K562 (cell line): ENCODE results near the gene PTTG1IP. TPM values are rescaled to one million over a fixed set of nuclear protein-coding genes. Genes with fewer than 3 reads are reported as not detected.

ENCODE experiments used
- ATAC-seq: fragments of 200-7000 bp; cut with Tn5 transposase; 3 replicates; pipeline ENCODE4 v1.9.1; 2020; ENCODE audit warnings: moderate library complexity
- BruUV-seq: library from RNA; stranded (reverse); fragments of 400-500 nt; replicated peaks from 2 replicates; lab custom pipeline; 2021; lab: Mats Ljungman, UMichigan
- CTCF ChIA-PET: fragments of 300-600 bp; formaldehyde crosslinking; extraction: SDS; loops from one replicate; lab custom pipeline; 2021; ENCODE audit warnings: low intra/inter-chr PET ratio; lab: Yijun Ruan, JAX
- POLR2A ChIA-PET: fragments of 300-600, 350-650 bp; sonication (Branson Sonifier 250); formaldehyde crosslinking; extraction: SDS; loops from one replicate; lab custom pipeline; 2021; ENCODE audit warnings: antibody characterized with exemption, inconsistent platforms; lab: Yijun Ruan, JAX
- DNase-seq, 4 experiments: peaks; one replicate each; pipeline versions ENCODE4 v3.0.0 to v3.0.0-alpha.2; 2011 to 2018; ENCODE audit warnings: low spot score in 3 of 4, mixed read lengths in 3 of 4; ENCODE audit errors: extremely low read depth in 1 of 4
- FAIRE-seq: peaks from 2 replicates; lab custom pipeline; 2011; peaks lifted over from hg19 to GRCh38; lab: Jason Lieb, UNC
- H2AFZ ChIP-seq: 2 replicates; pipeline ENCODE4 v1.6.0; 2011; ENCODE audit warnings: low read depth, low read length, control low read depth, inconsistent platforms
- H3K27ac ChIP-seq: fragments of 200-600 bp; 3 replicates; pipeline ENCODE4 v1.8.0; 2011; ENCODE audit warnings: low read depth, mild to moderate bottlenecking, control low read depth, inconsistent platforms, low read length, moderate library complexity, mixed read lengths; ENCODE audit errors: extremely low read depth
- H3K27me3 ChIP-seq, 2 experiments: fragments of 300-600 bp in 1 of 2; 2 replicates in 1 of 2; 3 replicates in 1 of 2; pipeline versions ENCODE4 v1.6.0 to v1.8.0; 2011; ENCODE audit warnings: inconsistent platforms in 2 of 2, low read length in 2 of 2, mild to moderate bottlenecking in 1 of 2, mixed read lengths in 1 of 2, moderate library complexity in 1 of 2; ENCODE audit not compliant: control insufficient read depth in 2 of 2, insufficient read depth in 2 of 2
- H3K36me3 ChIP-seq: fragments of 300-600 bp; 3 replicates; pipeline ENCODE4 v1.8.0; 2011; ENCODE audit warnings: mild to moderate bottlenecking, low read length, inconsistent platforms; ENCODE audit not compliant: control insufficient read depth, insufficient read depth
- H3K4me1 ChIP-seq, 2 experiments: fragments of 200-600 bp in 1 of 2; replicated peaks in 1 of 2; 2 replicates in 1 of 2; 3 replicates in 1 of 2; pipeline versions ENCODE4 v1.5.1 to v1.8.0; 2011; ENCODE audit warnings: inconsistent platforms in 2 of 2, low read length in 2 of 2, mild to moderate bottlenecking in 1 of 2, mixed read lengths in 1 of 2, moderate library complexity in 1 of 2; ENCODE audit not compliant: control insufficient read depth in 2 of 2, insufficient read depth in 2 of 2
- H3K4me2 ChIP-seq: 2 replicates; pipeline ENCODE4 v1.6.1; 2011; ENCODE audit warnings: low read length, control low read depth, inconsistent platforms, mixed read lengths; ENCODE audit not compliant: insufficient read depth
- H3K4me3 ChIP-seq: fragments of 200-600 bp; sonication (generic), shearing (Covaris generic); 2 replicates; pipeline ENCODE4 v1.5.1; 2016; ENCODE audit warnings: control low read depth, inconsistent platforms
- H3K79me2 ChIP-seq: fragments of 200-600 bp; 3 replicates; pipeline ENCODE4 v1.8.0; 2011; ENCODE audit warnings: low read length, inconsistent platforms; ENCODE audit not compliant: control insufficient read depth, insufficient read depth
- H3K9ac ChIP-seq, 2 experiments: 2 replicates each; pipeline versions ENCODE4 v1.6.0 to v1.6.1; 2011; ENCODE audit warnings: low read depth in 2 of 2, low read length in 2 of 2, control low read depth in 1 of 2, inconsistent platforms in 1 of 2, mild to moderate bottlenecking in 1 of 2, mixed read lengths in 1 of 2; ENCODE audit not compliant: insufficient read depth in 1 of 2
- H3K9me1 ChIP-seq: one replicate; pipeline ENCODE4 v1.6.0; 2011; ENCODE audit warnings: inconsistent platforms, mild to moderate bottlenecking, low read length, moderate library complexity; ENCODE audit not compliant: control insufficient read depth, insufficient read depth
- H3K9me3 ChIP-seq: replicated peaks from 2 replicates; pipeline ENCODE4 v1.5.1; 2011; ENCODE audit warnings: low read depth, low read length, inconsistent platforms; ENCODE audit not compliant: control insufficient read depth, insufficient read depth
- H4K20me1 ChIP-seq: replicated peaks from 2 replicates; pipeline ENCODE4 v1.6.1; 2011; ENCODE audit warnings: low read length, inconsistent platforms, mixed read lengths; ENCODE audit not compliant: control insufficient read depth, insufficient read depth
- ARNT ChIP-seq, 2 experiments: fragments of 450-650 bp; IDR thresholded peaks; 2 replicates each; pipeline ENCODE4 v1.6.1; 2016; ENCODE audit warnings: mild to moderate bottlenecking in 1 of 2
- ATF1 ChIP-seq, 2 experiments: fragments of 450-650 bp in 1 of 2; IDR thresholded peaks; 2 replicates each; pipeline ENCODE4 v1.6.1; 2016; ENCODE audit warnings: missing compliant biosample characterization in 1 of 2, missing genetic modification characterization in 1 of 2
- BHLHE40 ChIP-seq: IDR thresholded peaks from 2 replicates; pipeline ENCODE4 v1.6.1; 2011; ENCODE audit warnings: low read length, improper control_type of control experiment
- CXXC5 ChIP-seq: fragments of 250-450 bp; sonication (Bioruptor Pico); IDR thresholded peaks from 2 replicates; pipeline ENCODE4 v1.8.0; 2022; ENCODE audit warnings: inconsistent platforms, mild to moderate bottlenecking, moderate library complexity
- E2F3 ChIP-seq: fragments of 250-450 bp; sonication (Bioruptor Pico); IDR thresholded peaks from 2 replicates; pipeline ENCODE4 v1.4.0; 2020; ENCODE audit warnings: mild to moderate bottlenecking
- EP400 ChIP-seq: fragments of 450-650 bp; IDR thresholded peaks from 2 replicates; pipeline ENCODE4 v1.6.1; 2017; ENCODE audit warnings: antibody characterized with exemption, mild to moderate bottlenecking, moderate library complexity
- IRF2 ChIP-seq: sonication (generic); formaldehyde crosslinking; IDR thresholded peaks from 2 replicates; pipeline ENCODE4 v1.8.1; 2022; ENCODE audit warnings: mild to moderate bottlenecking, missing genetic modification reagents
- KLF16 ChIP-seq: IDR thresholded peaks from 2 replicates; pipeline ENCODE4 v1.6.1; 2016; ENCODE audit warnings: antibody characterized with exemption
- TEAD1 ChIP-seq, 2 experiments: fragments of 450-650 bp in 1 of 2; sonication (generic) in 1 of 2; formaldehyde crosslinking; IDR thresholded peaks; 2 replicates each; pipeline versions ENCODE4 v1.4.0 to v1.8.0; 2020 to 2022; ENCODE audit warnings: mild to moderate bottlenecking in 2 of 2, missing genetic modification reagents in 1 of 2
- ZC3H4 ChIP-seq: sonication (generic); formaldehyde crosslinking; IDR thresholded peaks from 2 replicates; pipeline ENCODE4 v1.9.0; 2021; ENCODE audit warnings: missing genetic modification reagents, borderline replicate concordance
- ZNF766 ChIP-seq: fragments of 200-800 bp; sonication (Bioruptor generic); conservative IDR thresholded peaks from 2 replicates; pipeline ENCODE4 v1.6.1; 2016; ENCODE audit warnings: missing genetic modification characterization, missing compliant biosample characterization
- WGBS: fragments of 100-300 bp; shearing (Covaris generic); methylation state at CpG from one replicate; pipeline ENCODE4 v1.1.6; 2016; ENCODE audit warnings: low coverage, mixed read lengths; ENCODE audit not compliant: insufficient coverage; ENCODE audit errors: missing lambda C conversion rate; 5-methylcytosine and 5-hydroxymethylcytosine counted together
- in situ Hi-C: fragments of 300-500 bp; cut with MboI; formaldehyde crosslinking; loops from 4 replicates; pipeline ENCODE4 v1.15.0; 2018; ENCODE audit warnings: inconsistent platforms, mixed read lengths
- intact Hi-C: fragments of 100-400 bp; cut with micrococcal nuclease; formaldehyde crosslinking; loops from 2 replicates; pipeline ENCODE4 v1.14.2; 2022
- polyA plus RNA-seq, 8 experiments: library from polyadenylated mRNA; depleted of rRNA in 4 of 8; stranded (reverse) in 5 of 8; unstranded in 3 of 8; fragments of >200 nt; fragmentation: Nextera tagmentation in 2 of 8; fragmentation: Illumina TruSeq in 1 of 8; extraction: Ambion mirVana in 2 of 8; extraction: Trizol in 1 of 8; gene quantifications; 2 replicates each; pipeline versions ENCODE4 v1.2.1 to v1.2.3, GENCODE V29; 2011 to 2014; ENCODE audit warnings: inconsistent platforms in 1 of 8, missing spikeins in 1 of 8
- total RNA-seq, 7 experiments: library from RNA; depleted of rRNA in 6 of 7; stranded (reverse); fragments of >200 nt in 6 of 7; fragmentation: Illumina TruSeq in 2 of 7; extraction: Trizol in 2 of 7; gene quantifications; 2 replicates each; pipeline versions ENCODE4 v1.2.1 to v1.2.3, GENCODE V29; 2011 to 2021; ENCODE audit warnings: low replicate concordance in 1 of 7
- TF ChIP-seq, protein P1 (sequence below): fragments of 250-450 bp; sonication (Bioruptor Pico); IDR thresholded peaks from 2 replicates; pipeline ENCODE4 v1.4.0; 2020; ENCODE audit warnings: borderline replicate concordance
- TF ChIP-seq, protein P2 (sequence below): fragments of 250-450 bp; sonication (Bioruptor Pico); IDR thresholded peaks from 2 replicates; pipeline ENCODE4 v1.5.0; 2021
- TF ChIP-seq, protein P3 (sequence below): fragments of 450-650 bp; IDR thresholded peaks from 2 replicates; pipeline ENCODE4 v1.6.1; 2016

PTTG1IP gene
- total and polyA plus RNA-seq, 9 of the 15 experiments (the other 6 are each of a cell fraction or from before 2014, with no cell fraction given): 5.0 to 99.3 (median 82.4) TPM

DNA sequence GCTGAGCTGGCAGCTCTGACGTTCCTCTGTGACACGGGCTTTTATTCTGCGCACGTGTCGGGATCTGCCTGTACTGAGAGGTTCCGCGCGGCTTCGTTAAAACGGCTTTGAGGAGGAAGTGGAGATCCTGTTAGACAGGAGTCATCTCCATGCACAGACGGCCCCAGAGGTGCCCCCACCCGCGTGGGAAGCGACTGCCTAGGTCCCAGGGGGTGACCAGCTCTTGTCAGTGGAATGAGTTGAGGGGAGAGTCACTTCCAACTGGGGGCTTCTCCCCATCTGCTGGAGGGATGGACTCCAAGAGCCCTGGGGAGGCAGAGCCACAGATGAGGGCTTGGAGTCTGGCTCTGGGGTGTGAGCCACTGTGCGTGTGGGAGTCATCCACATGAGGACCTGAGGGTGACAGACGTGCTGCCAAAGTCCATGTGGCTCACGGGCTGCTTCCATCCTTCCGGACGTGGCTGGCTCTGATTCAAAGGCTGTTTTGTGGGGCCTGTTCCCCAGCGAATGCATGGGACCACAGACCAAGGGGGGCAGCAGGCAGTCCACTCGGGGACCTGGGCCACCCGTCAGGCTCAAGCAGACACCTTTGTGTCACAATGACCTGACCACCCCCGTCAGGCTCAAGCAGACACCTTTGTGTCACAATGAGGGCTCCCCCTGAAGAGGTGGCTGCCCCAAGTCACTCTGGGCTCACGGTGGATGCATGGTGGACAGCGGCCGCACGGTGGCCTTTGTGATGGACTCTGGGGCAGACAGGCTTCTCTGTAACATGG lies 26.8 kb downstream of the PTTG1IP start:
- CTCF ChIA-PET: interaction anchor here (0.8 kb wide), 1 partner anchor 46 kb away, joined by 3 read pairs; no protein-coding TSS in a partner anchor
- Histone ChIP-seq H3K9ac (peak overlapping the region; percentile 25 to 85; a peak in 3 of 4 replicates), H3K9me1 (no peaks in the 10 kb centered on the region), H3K9me3 (no peaks in the 10 kb centered on the region), H2AFZ (peak overlapping the region; percentile 67), H3K36me3 (peaks cover 30% of the 10 kb centered on the region), H4K20me1 (no peaks in the 10 kb centered on the region), H3K4me2 (peak overlapping the region; percentile 59), H3K27ac (no peak overlapping the region), H3K79me2 (no peaks in the 10 kb centered on the region), H3K4me1 (peaks cover 15 to 48% of the 10 kb centered on the region in 2 experiments), H3K4me3 (no peak overlapping the region), H3K27me3 (peaks cover 6 to 15% of the 10 kb centered on the region in 2 experiments; a peak in 2 of 5 replicates)
- intact Hi-C loops: loop anchor here (5.0 kb wide), 1 partner anchor 44 kb away; the partner anchor contains the start of gene UBE2G2
- no TSS peak for BruUV-seq
- FAIRE-seq (no peak), DNase-seq (peak in 2 of 4 experiments; percentile 53 to 65), ATAC-seq (peak; percentile 48)
- 37% methylated on average over 27 of the region's 27 CpGs for WGBS
- POLR2A ChIA-PET: interaction anchor here (1.3 to 1.4 kb wide), 2 partner anchors 32 to 37 kb away, joined by 3 to 4 read pairs; no protein-coding TSS in a partner anchor
- in situ Hi-C loops: no loop called here
- TF ChIP-seq, protein P1, sequence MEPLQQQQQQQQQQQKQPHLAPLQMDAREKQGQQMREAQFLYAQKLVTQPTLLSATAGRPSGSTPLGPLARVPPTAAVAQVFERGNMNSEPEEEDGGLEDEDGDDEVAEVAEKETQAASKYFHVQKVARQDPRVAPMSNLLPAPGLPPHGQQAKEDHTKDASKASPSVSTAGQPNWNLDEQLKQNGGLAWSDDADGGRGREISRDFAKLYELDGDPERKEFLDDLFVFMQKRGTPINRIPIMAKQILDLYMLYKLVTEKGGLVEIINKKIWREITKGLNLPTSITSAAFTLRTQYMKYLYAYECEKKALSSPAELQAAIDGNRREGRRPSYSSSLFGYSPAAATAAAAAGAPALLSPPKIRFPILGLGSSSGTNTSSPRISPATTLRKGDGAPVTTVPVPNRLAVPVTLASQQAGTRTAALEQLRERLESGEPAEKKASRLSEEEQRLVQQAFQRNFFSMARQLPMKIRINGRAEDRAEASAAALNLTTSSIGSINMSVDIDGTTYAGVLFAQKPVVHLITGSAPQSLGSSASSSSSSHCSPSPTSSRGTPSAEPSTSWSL (CRISPR knock-in tag): 0 out of 2 replicates have a peak, but pooled peaks have one; percentile 49
- TF ChIP-seq KLF16: 0 out of 2 replicates have a peak, but pooled peaks have one; percentile 10
- TF ChIP-seq, protein P2, sequence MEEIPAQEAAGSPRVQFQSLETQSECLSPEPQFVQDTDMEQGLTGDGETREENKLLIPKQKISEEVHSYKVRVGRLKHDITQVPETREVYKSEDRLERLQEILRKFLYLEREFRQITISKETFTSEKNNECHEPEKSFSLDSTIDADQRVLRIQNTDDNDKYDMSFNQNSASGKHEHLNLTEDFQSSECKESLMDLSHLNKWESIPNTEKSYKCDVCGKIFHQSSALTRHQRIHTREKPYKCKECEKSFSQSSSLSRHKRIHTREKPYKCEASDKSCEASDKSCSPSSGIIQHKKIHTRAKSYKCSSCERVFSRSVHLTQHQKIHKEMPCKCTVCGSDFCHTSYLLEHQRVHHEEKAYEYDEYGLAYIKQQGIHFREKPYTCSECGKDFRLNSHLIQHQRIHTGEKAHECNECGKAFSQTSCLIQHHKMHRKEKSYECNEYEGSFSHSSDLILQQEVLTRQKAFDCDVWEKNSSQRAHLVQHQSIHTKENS: no peak
- TF ChIP-seq ZC3H4 (CRISPR knock-in tag): no peak
- peak; percentile 55 for TF ChIP-seq CXXC5 (CRISPR knock-in tag)
- 0 out of 2 replicates have a peak, but pooled peaks have one; percentile 34 for TF ChIP-seq ZNF766 (CRISPR knock-in tag)
- TF ChIP-seq ATF1 (CRISPR knock-in tag; IDR thresholded peaks at IDR 0.05): no peak
- peak; percentile 45; the same call in 1 of the 2 replicates for TF ChIP-seq ATF1 (tag; IDR thresholded peaks at IDR 0.05)
- TF ChIP-seq BHLHE40: peak; percentile 78
- TF ChIP-seq, protein P3, sequence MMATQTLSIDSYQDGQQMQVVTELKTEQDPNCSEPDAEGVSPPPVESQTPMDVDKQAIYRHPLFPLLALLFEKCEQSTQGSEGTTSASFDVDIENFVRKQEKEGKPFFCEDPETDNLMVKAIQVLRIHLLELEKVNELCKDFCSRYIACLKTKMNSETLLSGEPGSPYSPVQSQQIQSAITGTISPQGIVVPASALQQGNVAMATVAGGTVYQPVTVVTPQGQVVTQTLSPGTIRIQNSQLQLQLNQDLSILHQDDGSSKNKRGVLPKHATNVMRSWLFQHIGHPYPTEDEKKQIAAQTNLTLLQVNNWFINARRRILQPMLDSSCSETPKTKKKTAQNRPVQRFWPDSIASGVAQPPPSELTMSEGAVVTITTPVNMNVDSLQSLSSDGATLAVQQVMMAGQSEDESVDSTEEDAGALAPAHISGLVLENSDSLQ: 0 out of 2 replicates have a peak, but pooled peaks have one; percentile 14
- TF ChIP-seq IRF2 (CRISPR knock-in tag): no peak
- 0 out of 2 replicates have a peak, but pooled peaks have one; percentile 25 for TF ChIP-seq E2F3 (CRISPR knock-in tag)
- TF ChIP-seq EP400: 0 out of 2 replicates have a peak, but pooled peaks have one; percentile 20
- no peak for TF ChIP-seq ARNT (IDR thresholded peaks at IDR 0.05)
- TF ChIP-seq TEAD1 (CRISPR knock-in tag; IDR thresholded peaks at IDR 0.05): no peak
